Prostate gland (tissue), 2 donors: ENCODE measurements around the gene EHBP1L1.

Experiments
- CTCF ChIP-seq, 4 experiments: fragments of 200-600 bp in 2 of 4; fragments of 450-650 bp in 2 of 4; sonication (generic) in 2 of 4; IDR thresholded peaks; 1 replicate in 3 of 4; 2 replicates in 1 of 4; pipeline ENCODE4 v1.5.1; 2016 to 2019; ENCODE audit warnings: antibody characterized with exemption in 4 of 4, mild to moderate bottlenecking in 2 of 4, moderate library complexity in 2 of 4
- POLR2A ChIP-seq: fragments of 450-650 bp; IDR thresholded peaks from one replicate; pipeline ENCODE4 v1.6.1; 2016; ENCODE audit warnings: antibody characterized with exemption, mild to moderate bottlenecking
- POLR2AphosphoS5 ChIP-seq: sonication (generic); formaldehyde crosslinking; IDR thresholded peaks from one replicate; pipeline ENCODE4 v1.6.1; 2017; ENCODE audit warnings: antibody characterized with exemption

GRCh38 chr11:65530157-65530496 lies 45.7 kb upstream of the EHBP1L1 start:
- no peak for TF ChIP-seq CTCF (IDR thresholded peaks at IDR 0.05)
- no peak for TF ChIP-seq POLR2A
- TF ChIP-seq POLR2AphosphoS5 = no peak
